MM.1S (cell line): Measurements from ENCODE around the gene SETD5.

Experiments used
- CTCF ChIP-seq: fragments of 300-600 bp; sonication (generic); IDR thresholded peaks from 2 replicates; pipeline ENCODE4 v1.5.1; 2016; ENCODE audit warnings: antibody characterized with exemption, low read length, mixed read lengths
- EZH2 ChIP-seq: fragments of 300-600 bp; sonication (generic); optimal IDR thresholded peaks from 2 replicates; pipeline ENCODE3; 2017; ENCODE audit warnings: low read depth, mild to moderate bottlenecking, antibody characterized with exemption, low read length, mixed read lengths

GRCh38 chr3:9387322-9387655 lies 10.1 kb upstream of the SETD5 start:
- no peak for TF ChIP-seq CTCF
- TF ChIP-seq EZH2, result no peak
